K562 (cell line): ENCODE data around the gene CCDC78. TPM values are rescaled to one million over a fixed set of nuclear protein-coding genes. Genes with fewer than 3 reads are reported as not detected.

Experiments
- CREB1 ChIP-seq, 2 experiments: sonication (generic) in 1 of 2; formaldehyde crosslinking in 1 of 2; IDR thresholded peaks; 2 replicates each; pipeline versions ENCODE4 v1.6.1 to v1.8.0; 2012 to 2022; ENCODE audit warnings: inconsistent platforms in 1 of 2, mild to moderate bottlenecking in 1 of 2, missing genetic modification reagents in 1 of 2, moderate library complexity in 1 of 2
- CREM ChIP-seq: IDR thresholded peaks from 2 replicates; pipeline ENCODE4 v1.6.1; 2014; ENCODE audit warnings: antibody characterized with exemption, low read depth
- ERF ChIP-seq: fragments of 450-650 bp; formaldehyde crosslinking; IDR thresholded peaks from 2 replicates; pipeline ENCODE4 v1.4.0; 2020; ENCODE audit warnings: mild to moderate bottlenecking, mixed read lengths
- L3MBTL2 ChIP-seq: fragments of 450-650 bp; IDR thresholded peaks from 2 replicates; pipeline ENCODE4 v1.6.1; 2016; ENCODE audit warnings: mild to moderate bottlenecking, moderate library complexity
- RBBP5 ChIP-seq: fragments of 200-600 bp; sonication (generic); IDR thresholded peaks from 2 replicates; pipeline ENCODE4 v1.6.1; 2012; ENCODE audit warnings: borderline replicate concordance, mild to moderate bottlenecking, low read length, control low read depth, inconsistent platforms; ENCODE audit not compliant: insufficient read depth, poor library complexity, severe bottlenecking
- RBM25 ChIP-seq: fragments of 200-400 bp; formaldehyde crosslinking; IDR thresholded peaks from 2 replicates; pipeline ENCODE4 v1.6.1; 2018; ENCODE audit warnings: low read length, low read depth, moderate library complexity; ENCODE audit not compliant: severe bottlenecking
- SP2 ChIP-seq: IDR thresholded peaks from 2 replicates; pipeline ENCODE4 v1.6.1; 2011; ENCODE audit warnings: mild to moderate bottlenecking, low read depth, low read length, moderate library complexity; ENCODE audit not compliant: poor library complexity, severe bottlenecking; ENCODE audit errors: extremely low read depth
- ZNF324 ChIP-seq: fragments of 250-450 bp; sonication (Bioruptor Pico); IDR thresholded peaks from 2 replicates; pipeline ENCODE4 v1.4.0; 2020; ENCODE audit warnings: mild to moderate bottlenecking
- polyA plus RNA-seq, 8 experiments: library from polyadenylated mRNA; depleted of rRNA in 4 of 8; stranded (reverse) in 5 of 8; unstranded in 3 of 8; fragments of >200 nt; fragmentation: Nextera tagmentation in 2 of 8; fragmentation: Illumina TruSeq in 1 of 8; extraction: Ambion mirVana in 2 of 8; extraction: Trizol in 1 of 8; gene quantifications; 2 replicates each; pipeline versions ENCODE4 v1.2.1 to v1.2.3, GENCODE V29; 2011 to 2014; ENCODE audit warnings: inconsistent platforms in 1 of 8, missing spikeins in 1 of 8
- total RNA-seq, 7 experiments: library from RNA; depleted of rRNA in 6 of 7; stranded (reverse); fragments of >200 nt in 6 of 7; fragmentation: Illumina TruSeq in 2 of 7; extraction: Trizol in 2 of 7; gene quantifications; 2 replicates each; pipeline versions ENCODE4 v1.2.1 to v1.2.3, GENCODE V29; 2011 to 2021; ENCODE audit warnings: low replicate concordance in 1 of 7
- TF ChIP-seq, protein P1 (sequence below): fragments of 450-650 bp; IDR thresholded peaks from 2 replicates; pipeline ENCODE4 v1.6.1; 2016; ENCODE audit warnings: mild to moderate bottlenecking, moderate library complexity
- TF ChIP-seq, protein P2 (sequence below): fragments of 450-650 bp; IDR thresholded peaks from 2 replicates; pipeline ENCODE4 v1.6.1; 2018; ENCODE audit not compliant: partially characterized antibody

Gene CCDC78
- total and polyA plus RNA-seq, 9 of the 15 experiments (the other 6 are each of a cell fraction or from before 2014, with no cell fraction given): 0.24 to 17.7 (median 2.9) TPM

DNA sequence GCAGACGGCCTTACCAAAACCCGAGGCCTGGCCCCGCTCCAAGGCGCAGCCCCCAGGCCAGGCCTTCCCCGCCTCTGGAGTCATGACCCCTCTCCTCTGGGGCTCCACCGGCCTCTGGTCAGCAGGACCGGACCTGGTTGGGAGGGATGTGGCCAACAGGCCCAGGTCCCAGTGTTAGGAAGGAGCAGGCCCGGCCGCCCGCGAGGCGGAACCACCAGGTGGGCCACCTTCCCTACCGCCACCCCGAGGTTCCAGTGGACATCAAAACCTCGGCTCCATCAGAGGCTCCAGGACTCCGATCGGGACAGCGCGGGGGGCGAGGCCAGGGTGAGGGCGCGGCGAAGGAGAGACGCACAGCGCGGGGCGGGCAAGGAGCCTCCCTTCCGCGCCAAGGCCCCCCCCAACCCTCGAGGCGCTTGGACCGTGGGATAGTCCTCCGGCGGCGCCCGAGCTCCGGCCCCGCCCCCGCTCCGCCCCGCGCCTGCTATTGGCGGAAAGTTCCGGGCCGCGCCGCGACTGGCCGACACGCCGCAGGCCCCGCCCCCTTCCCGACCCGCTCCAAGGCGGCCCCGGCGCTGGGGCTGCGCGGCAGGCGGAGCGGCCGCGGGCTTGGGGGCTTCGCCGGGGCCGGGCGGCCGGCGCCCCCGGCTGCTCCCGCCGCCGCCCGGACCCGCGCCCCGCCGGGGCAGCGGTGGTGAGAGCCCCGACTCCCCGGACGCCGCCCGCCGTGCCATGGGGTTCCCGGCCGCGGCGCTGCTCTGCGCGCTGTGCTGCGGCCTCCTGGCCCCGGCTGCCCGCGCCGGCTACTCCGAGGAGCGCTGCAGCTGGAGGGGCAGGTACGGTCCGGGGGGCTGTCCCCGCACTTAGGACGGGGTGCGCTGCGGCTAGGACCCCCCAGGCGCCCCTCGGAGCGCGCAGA is 11.4 kb downstream of the CCDC78 start, which contains the start of gene METRN (continued):
- TF ChIP-seq, protein P1, sequence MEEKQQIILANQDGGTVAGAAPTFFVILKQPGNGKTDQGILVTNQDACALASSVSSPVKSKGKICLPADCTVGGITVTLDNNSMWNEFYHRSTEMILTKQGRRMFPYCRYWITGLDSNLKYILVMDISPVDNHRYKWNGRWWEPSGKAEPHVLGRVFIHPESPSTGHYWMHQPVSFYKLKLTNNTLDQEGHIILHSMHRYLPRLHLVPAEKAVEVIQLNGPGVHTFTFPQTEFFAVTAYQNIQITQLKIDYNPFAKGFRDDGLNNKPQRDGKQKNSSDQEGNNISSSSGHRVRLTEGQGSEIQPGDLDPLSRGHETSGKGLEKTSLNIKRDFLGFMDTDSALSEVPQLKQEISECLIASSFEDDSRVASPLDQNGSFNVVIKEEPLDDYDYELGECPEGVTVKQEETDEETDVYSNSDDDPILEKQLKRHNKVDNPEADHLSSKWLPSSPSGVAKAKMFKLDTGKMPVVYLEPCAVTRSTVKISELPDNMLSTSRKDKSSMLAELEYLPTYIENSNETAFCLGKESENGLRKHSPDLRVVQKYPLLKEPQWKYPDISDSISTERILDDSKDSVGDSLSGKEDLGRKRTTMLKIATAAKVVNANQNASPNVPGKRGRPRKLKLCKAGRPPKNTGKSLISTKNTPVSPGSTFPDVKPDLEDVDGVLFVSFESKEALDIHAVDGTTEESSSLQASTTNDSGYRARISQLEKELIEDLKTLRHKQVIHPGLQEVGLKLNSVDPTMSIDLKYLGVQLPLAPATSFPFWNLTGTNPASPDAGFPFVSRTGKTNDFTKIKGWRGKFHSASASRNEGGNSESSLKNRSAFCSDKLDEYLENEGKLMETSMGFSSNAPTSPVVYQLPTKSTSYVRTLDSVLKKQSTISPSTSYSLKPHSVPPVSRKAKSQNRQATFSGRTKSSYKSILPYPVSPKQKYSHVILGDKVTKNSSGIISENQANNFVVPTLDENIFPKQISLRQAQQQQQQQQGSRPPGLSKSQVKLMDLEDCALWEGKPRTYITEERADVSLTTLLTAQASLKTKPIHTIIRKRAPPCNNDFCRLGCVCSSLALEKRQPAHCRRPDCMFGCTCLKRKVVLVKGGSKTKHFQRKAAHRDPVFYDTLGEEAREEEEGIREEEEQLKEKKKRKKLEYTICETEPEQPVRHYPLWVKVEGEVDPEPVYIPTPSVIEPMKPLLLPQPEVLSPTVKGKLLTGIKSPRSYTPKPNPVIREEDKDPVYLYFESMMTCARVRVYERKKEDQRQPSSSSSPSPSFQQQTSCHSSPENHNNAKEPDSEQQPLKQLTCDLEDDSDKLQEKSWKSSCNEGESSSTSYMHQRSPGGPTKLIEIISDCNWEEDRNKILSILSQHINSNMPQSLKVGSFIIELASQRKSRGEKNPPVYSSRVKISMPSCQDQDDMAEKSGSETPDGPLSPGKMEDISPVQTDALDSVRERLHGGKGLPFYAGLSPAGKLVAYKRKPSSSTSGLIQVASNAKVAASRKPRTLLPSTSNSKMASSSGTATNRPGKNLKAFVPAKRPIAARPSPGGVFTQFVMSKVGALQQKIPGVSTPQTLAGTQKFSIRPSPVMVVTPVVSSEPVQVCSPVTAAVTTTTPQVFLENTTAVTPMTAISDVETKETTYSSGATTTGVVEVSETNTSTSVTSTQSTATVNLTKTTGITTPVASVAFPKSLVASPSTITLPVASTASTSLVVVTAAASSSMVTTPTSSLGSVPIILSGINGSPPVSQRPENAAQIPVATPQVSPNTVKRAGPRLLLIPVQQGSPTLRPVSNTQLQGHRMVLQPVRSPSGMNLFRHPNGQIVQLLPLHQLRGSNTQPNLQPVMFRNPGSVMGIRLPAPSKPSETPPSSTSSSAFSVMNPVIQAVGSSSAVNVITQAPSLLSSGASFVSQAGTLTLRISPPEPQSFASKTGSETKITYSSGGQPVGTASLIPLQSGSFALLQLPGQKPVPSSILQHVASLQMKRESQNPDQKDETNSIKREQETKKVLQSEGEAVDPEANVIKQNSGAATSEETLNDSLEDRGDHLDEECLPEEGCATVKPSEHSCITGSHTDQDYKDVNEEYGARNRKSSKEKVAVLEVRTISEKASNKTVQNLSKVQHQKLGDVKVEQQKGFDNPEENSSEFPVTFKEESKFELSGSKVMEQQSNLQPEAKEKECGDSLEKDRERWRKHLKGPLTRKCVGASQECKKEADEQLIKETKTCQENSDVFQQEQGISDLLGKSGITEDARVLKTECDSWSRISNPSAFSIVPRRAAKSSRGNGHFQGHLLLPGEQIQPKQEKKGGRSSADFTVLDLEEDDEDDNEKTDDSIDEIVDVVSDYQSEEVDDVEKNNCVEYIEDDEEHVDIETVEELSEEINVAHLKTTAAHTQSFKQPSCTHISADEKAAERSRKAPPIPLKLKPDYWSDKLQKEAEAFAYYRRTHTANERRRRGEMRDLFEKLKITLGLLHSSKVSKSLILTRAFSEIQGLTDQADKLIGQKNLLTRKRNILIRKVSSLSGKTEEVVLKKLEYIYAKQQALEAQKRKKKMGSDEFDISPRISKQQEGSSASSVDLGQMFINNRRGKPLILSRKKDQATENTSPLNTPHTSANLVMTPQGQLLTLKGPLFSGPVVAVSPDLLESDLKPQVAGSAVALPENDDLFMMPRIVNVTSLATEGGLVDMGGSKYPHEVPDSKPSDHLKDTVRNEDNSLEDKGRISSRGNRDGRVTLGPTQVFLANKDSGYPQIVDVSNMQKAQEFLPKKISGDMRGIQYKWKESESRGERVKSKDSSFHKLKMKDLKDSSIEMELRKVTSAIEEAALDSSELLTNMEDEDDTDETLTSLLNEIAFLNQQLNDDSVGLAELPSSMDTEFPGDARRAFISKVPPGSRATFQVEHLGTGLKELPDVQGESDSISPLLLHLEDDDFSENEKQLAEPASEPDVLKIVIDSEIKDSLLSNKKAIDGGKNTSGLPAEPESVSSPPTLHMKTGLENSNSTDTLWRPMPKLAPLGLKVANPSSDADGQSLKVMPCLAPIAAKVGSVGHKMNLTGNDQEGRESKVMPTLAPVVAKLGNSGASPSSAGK: 0 out of 2 replicates have a peak, but pooled peaks have one; percentile 20
- 0 out of 2 replicates have a peak, but pooled peaks have one; percentile 6 for TF ChIP-seq CREM
- no peak for TF ChIP-seq ZNF324 (CRISPR knock-in tag)
- peak; percentile 73 for TF ChIP-seq L3MBTL2
- TF ChIP-seq CREB1 (IDR thresholded peaks at IDR 0.05): peak; percentile 11; the same call in 1 of the 2 replicates
- TF ChIP-seq CREB1 (CRISPR knock-in tag; IDR thresholded peaks at IDR 0.05): no peak
- TF ChIP-seq, protein P2, sequence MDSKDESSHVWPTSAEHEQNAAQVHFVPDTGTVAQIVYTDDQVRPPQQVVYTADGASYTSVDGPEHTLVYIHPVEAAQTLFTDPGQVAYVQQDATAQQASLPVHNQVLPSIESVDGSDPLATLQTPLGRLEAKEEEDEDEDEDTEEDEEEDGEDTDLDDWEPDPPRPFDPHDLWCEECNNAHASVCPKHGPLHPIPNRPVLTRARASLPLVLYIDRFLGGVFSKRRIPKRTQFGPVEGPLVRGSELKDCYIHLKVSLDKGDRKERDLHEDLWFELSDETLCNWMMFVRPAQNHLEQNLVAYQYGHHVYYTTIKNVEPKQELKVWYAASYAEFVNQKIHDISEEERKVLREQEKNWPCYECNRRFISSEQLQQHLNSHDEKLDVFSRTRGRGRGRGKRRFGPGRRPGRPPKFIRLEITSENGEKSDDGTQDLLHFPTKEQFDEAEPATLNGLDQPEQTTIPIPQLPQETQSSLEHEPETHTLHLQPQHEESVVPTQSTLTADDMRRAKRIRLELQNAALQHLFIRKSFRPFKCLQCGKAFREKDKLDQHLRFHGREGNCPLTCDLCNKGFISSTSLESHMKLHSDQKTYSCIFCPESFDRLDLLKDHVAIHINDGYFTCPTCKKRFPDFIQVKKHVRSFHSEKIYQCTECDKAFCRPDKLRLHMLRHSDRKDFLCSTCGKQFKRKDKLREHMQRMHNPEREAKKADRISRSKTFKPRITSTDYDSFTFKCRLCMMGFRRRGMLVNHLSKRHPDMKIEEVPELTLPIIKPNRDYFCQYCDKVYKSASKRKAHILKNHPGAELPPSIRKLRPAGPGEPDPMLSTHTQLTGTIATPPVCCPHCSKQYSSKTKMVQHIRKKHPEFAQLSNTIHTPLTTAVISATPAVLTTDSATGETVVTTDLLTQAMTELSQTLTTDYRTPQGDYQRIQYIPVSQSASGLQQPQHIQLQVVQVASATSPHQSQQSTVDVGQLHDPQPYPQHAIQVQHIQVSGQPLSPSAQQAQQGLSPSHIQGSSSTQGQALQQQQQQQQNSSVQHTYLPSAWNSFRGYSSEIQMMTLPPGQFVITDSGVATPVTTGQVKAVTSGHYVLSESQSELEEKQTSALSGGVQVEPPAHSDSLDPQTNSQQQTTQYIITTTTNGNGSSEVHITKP: peak; percentile 67
- TF ChIP-seq RBBP5: peak; percentile 52
- peak; percentile 41 for TF ChIP-seq SP2
- TF ChIP-seq ERF (CRISPR knock-in tag): peak; percentile 41; the same call in 1 of the 2 replicates
- TF ChIP-seq RBM25: peak; percentile 95
